Hepatocyte (in vitro differentiated cells): ENCODE measurements around the gene CACNG5. TPM values are rescaled to one million over a fixed set of nuclear protein-coding genes. Genes with fewer than 3 reads are reported as not detected.

Experiments
- DNase-seq: peaks from one replicate; pipeline ENCODE4 v3.0.0-alpha.2; 2016; ENCODE audit warnings: low spot score
- H2AFZ ChIP-seq: fragments of 200-600 bp; sonication (generic); 2 replicates; pipeline ENCODE4 v1.6.0; 2016; ENCODE audit warnings: antibody characterized with exemption, mild to moderate bottlenecking
- H3K27ac ChIP-seq: fragments of 200-600 bp; sonication (generic); 2 replicates; pipeline ENCODE4 v1.5.1; 2016; ENCODE audit warnings: mild to moderate bottlenecking
- H3K27me3 ChIP-seq: fragments of 200-600 bp; sonication (generic); 2 replicates; pipeline ENCODE4 v1.6.1; 2016
- H3K36me3 ChIP-seq: fragments of 200-600 bp; sonication (generic); replicated peaks from 2 replicates; pipeline ENCODE4 v1.5.1; 2016; ENCODE audit warnings: low read depth; ENCODE audit not compliant: insufficient read depth
- H3K4me1 ChIP-seq: fragments of 200-600 bp; sonication (generic); 2 replicates; pipeline ENCODE4 v1.5.1; 2016; ENCODE audit warnings: mild to moderate bottlenecking, moderate library complexity; ENCODE audit not compliant: insufficient read depth
- H3K4me2 ChIP-seq: fragments of 200-600 bp; sonication (generic); 2 replicates; pipeline ENCODE4 v1.6.0; 2016
- H3K4me3 ChIP-seq: fragments of 200-600 bp; sonication (generic); 2 replicates; pipeline ENCODE4 v1.5.1; 2016; ENCODE audit warnings: mild to moderate bottlenecking
- H3K79me2 ChIP-seq: fragments of 200-600 bp; sonication (generic); 2 replicates; pipeline ENCODE4 v1.6.0; 2017; ENCODE audit warnings: mild to moderate bottlenecking
- H3K9me2 ChIP-seq: fragments of 200-600 bp; sonication (generic); replicated peaks from 2 replicates; pipeline ENCODE4 v1.6.0; 2017; ENCODE audit warnings: mild to moderate bottlenecking; ENCODE audit not compliant: insufficient read depth
- H3K9me3 ChIP-seq: fragments of 200-600 bp; sonication (generic); 2 replicates; pipeline ENCODE4 v1.5.1; 2016; ENCODE audit warnings: low read depth, mild to moderate bottlenecking
- H4K20me1 ChIP-seq: fragments of 200-600 bp; sonication (generic); 2 replicates; pipeline ENCODE4 v1.6.0; 2016; ENCODE audit warnings: mild to moderate bottlenecking; ENCODE audit not compliant: insufficient read depth, poor library complexity, severe bottlenecking
- CTCF ChIP-seq: fragments of 200-600 bp; sonication (generic); IDR thresholded peaks from 2 replicates; pipeline ENCODE4 v1.5.1; 2016; ENCODE audit warnings: antibody characterized with exemption, mild to moderate bottlenecking; ENCODE audit not compliant: poor library complexity
- EZH2 ChIP-seq: fragments of 200-600 bp; sonication (generic); IDR thresholded peaks from 2 replicates; pipeline ENCODE4 v1.6.1; 2016; ENCODE audit warnings: antibody characterized with exemption, mild to moderate bottlenecking, borderline replicate concordance
- EZH2phosphoT487 ChIP-seq: fragments of 200-600 bp; sonication (generic); IDR thresholded peaks from one replicate; pipeline ENCODE4 v1.6.1; 2018; ENCODE audit warnings: antibody characterized with exemption, mild to moderate bottlenecking, low read depth, moderate library complexity; ENCODE audit not compliant: unreplicated experiment, severe bottlenecking
- WGBS: methylation state at CpG from one replicate; pipeline ENCODE4 v1.1.6; 2016; ENCODE audit warnings: low lambda C conversion rate; ENCODE audit errors: missing lambda C conversion rate; 5-methylcytosine and 5-hydroxymethylcytosine counted together
- polyA plus RNA-seq: library from polyadenylated mRNA; unstranded; fragments of >200 nt; fragmentation: Nextera tagmentation; extraction: Ambion mirVana; gene quantifications from 2 replicates; pipeline ENCODE4 v1.2.1, GENCODE V29; 2016
- total RNA-seq: library from RNA; depleted of rRNA; stranded (reverse); fragments of >200 nt; gene quantifications from 2 replicates; pipeline ENCODE4 v1.2.3, GENCODE V29; 2014

CACNG5 gene
- total RNA-seq (not detected in 2 replicates), polyA plus RNA-seq (not detected in 2 replicates)

GRCh38 chr17:66834919-66835454 is at the start of gene CACNG5:
Gene CACNG5, plus strand, starts transcription at chr17:66835117. Its CDS starts 42,216 bp downstream, at chr17:66877333.
- WGBS = 27% methylated on average over 15 of the region's 57 CpGs
- Histone ChIP-seq H3K27ac (no peak within 1 kb of the TSS), H3K4me1 (no peaks in the 10 kb centered on the region), H4K20me1 (no peaks in the 10 kb centered on the region), H2AFZ (no peak within 1 kb of the TSS), H3K4me2 (peak within 1 kb of the TSS; percentile 67), H3K79me2 (no peaks in the 10 kb centered on the region), H3K36me3 (no peaks in the 10 kb centered on the region), H3K9me2 (no peaks in the 10 kb centered on the region), H3K9me3 (no peaks in the 10 kb centered on the region), H3K27me3 (peaks cover 54% of the 10 kb centered on the region), H3K4me3 (no peak within 1 kb of the TSS)
- no peak for DNase-seq
- no peak for TF ChIP-seq CTCF
- TF ChIP-seq EZH2 = peak; percentile 69

GRCh38 chr17:66786107-66786506 is 48.8 kb upstream of the CACNG5 start:
- Histone ChIP-seq H3K79me2 (no peaks in the 10 kb centered on the region), H3K4me2 (no peak overlapping the region), H3K9me2 (no peaks in the 10 kb centered on the region), H2AFZ (no peak overlapping the region), H3K4me1 (no peaks in the 10 kb centered on the region), H3K4me3 (no peak overlapping the region), H3K36me3 (no peaks in the 10 kb centered on the region), H4K20me1 (no peaks in the 10 kb centered on the region), H3K27ac (no peak overlapping the region), H3K27me3 (no peaks in the 10 kb centered on the region), H3K9me3 (no peaks in the 10 kb centered on the region)
- TF ChIP-seq EZH2 = no peak
- no peak for TF ChIP-seq CTCF
- TF ChIP-seq EZH2phosphoT487 = no peak
- 87% methylated on average over 10 of the region's 10 CpGs for WGBS
- no peak for DNase-seq

- WGBS = 79% methylated on average over 3 of the region's 3 CpGs
- H3K27ac ChIP-seq = no peak overlapping the region
- no peak overlapping the region for H3K4me3 ChIP-seq
- no peak overlapping the region for H3K4me2 ChIP-seq
- no peak overlapping the region for H2AFZ ChIP-seq
- H3K79me2 ChIP-seq = no peaks in the 10 kb centered on the region
- no peaks in the 10 kb centered on the region for H3K4me1 ChIP-seq
- TF ChIP-seq EZH2phosphoT487 (no peak), CTCF (no peak), EZH2 (no peak)
- H3K9me3 ChIP-seq = no peaks in the 10 kb centered on the region
- H3K27me3 ChIP-seq = no peaks in the 10 kb centered on the region
- no peaks in the 10 kb centered on the region for H3K9me2 ChIP-seq
- no peak for DNase-seq
- no peaks in the 10 kb centered on the region for H3K36me3 ChIP-seq
- no peaks in the 10 kb centered on the region for H4K20me1 ChIP-seq
Observed at GRCh38 chr17:66787914-66788313, 47.0 kb upstream of the CACNG5 start.

GRCh38 chr17:66789093-66789492 is 45.8 kb upstream of the CACNG5 start:
- Histone ChIP-seq H4K20me1 (no peaks in the 10 kb centered on the region), H3K36me3 (no peaks in the 10 kb centered on the region), H3K4me1 (no peaks in the 10 kb centered on the region), H3K27me3 (no peaks in the 10 kb centered on the region), H3K4me3 (no peak overlapping the region), H3K9me2 (no peaks in the 10 kb centered on the region), H3K4me2 (no peak overlapping the region), H3K27ac (no peak overlapping the region), H3K79me2 (no peaks in the 10 kb centered on the region), H3K9me3 (no peaks in the 10 kb centered on the region), H2AFZ (no peak overlapping the region)
- WGBS = 81% methylated on average over 12 of the region's 12 CpGs
- TF ChIP-seq EZH2phosphoT487 = no peak
- no peak for TF ChIP-seq EZH2
- no peak for TF ChIP-seq CTCF
- no peak for DNase-seq
